ENCODE measurements around the gene AKNAD1. TPM values are rescaled to one million over a fixed set of nuclear protein-coding genes. Genes with fewer than 3 reads are reported as not detected.

The AKNAD1 gene
- total and polyA plus RNA-seq, 3 experiments from 2014 or later = not detected

GRCh38 chr1:108860190-108860907 lies 3.5 kb upstream of the AKNAD1 start:
- Histone ChIP-seq H3K4me1 (ENCODE audit: insufficient read depth, low read length) (no peaks in the 10 kb centered on the region), H3K9me3 (ENCODE audit: low read length) (no peaks in the 10 kb centered on the region), H3K27me3 (ENCODE audit: insufficient read depth, low read length, poor library complexity, severe bottlenecking) (no peaks in the 10 kb centered on the region), H3K36me3 (ENCODE audit: insufficient read depth, low read length) (no peaks in the 10 kb centered on the region), H3K4me3 (ENCODE audit: low read length) (no peak overlapping the region), H3K27ac (ENCODE audit: low read depth, low read length) (no peak overlapping the region)
- Mint-ChIP-seq H3K27ac (no peak overlapping the region), H3K36me3 (no peaks in the 10 kb centered on the region), H3K4me3 (no peak overlapping the region), H3K27me3 (peaks cover 7 to 35% of the 10 kb centered on the region in 2 donors), H3K4me1 (no peaks in the 10 kb centered on the region), H3K9me3 (no peaks in the 10 kb centered on the region)
- DNase-seq = no peak
- ChIA-PET POLR2A (no interaction called here), CTCF (no interaction called here)

- H3K27ac ChIP-seq (ENCODE audit: low read depth, low read length) = no peak overlapping the region
- Mint-ChIP-seq H3K4me3 (no peak overlapping the region), H3K4me1 (no peaks in the 10 kb centered on the region), H3K9me3 (no peaks in the 10 kb centered on the region), H3K27me3 (peaks cover 16 to 35% of the 10 kb centered on the region in 2 donors), H3K27ac (no peak overlapping the region), H3K36me3 (no peaks in the 10 kb centered on the region)
- no peaks in the 10 kb centered on the region for H3K27me3 ChIP-seq (ENCODE audit: insufficient read depth, low read length, poor library complexity, severe bottlenecking)
- ChIA-PET CTCF (no interaction called here), POLR2A (no interaction called here)
- no peak for DNase-seq
- no peaks in the 10 kb centered on the region for H3K4me1 ChIP-seq (ENCODE audit: insufficient read depth, low read length)
- H3K36me3 ChIP-seq (ENCODE audit: insufficient read depth, low read length) = no peaks in the 10 kb centered on the region
- no peak overlapping the region for H3K4me3 ChIP-seq (ENCODE audit: low read length)
- H3K9me3 ChIP-seq (ENCODE audit: low read length) = no peaks in the 10 kb centered on the region
These were observed 1.5 kb upstream of the AKNAD1 start for GRCh38 chr1:108858230-108858950.

GRCh38 chr1:108854221-108855019 lies 2.5 kb downstream of the AKNAD1 start:
- H3K27ac ChIP-seq (ENCODE audit: low read depth, low read length) = no peak overlapping the region
- no peaks in the 10 kb centered on the region for H3K9me3 Mint-ChIP-seq
- no peaks in the 10 kb centered on the region for H3K36me3 ChIP-seq (ENCODE audit: insufficient read depth, low read length)
- ChIA-PET CTCF (interaction anchor here (0.7 kb wide), 1 partner anchor 162 kb away, joined by 3 read pairs; the partner anchor contains the start of gene PRPF38B), POLR2A (no interaction called here)
- H3K4me1 Mint-ChIP-seq = peaks cover 6 to 9% (median 6%) of the 10 kb centered on the region in 3 donors
- no peak overlapping the region for H3K27ac Mint-ChIP-seq
- peaks cover 5% of the 10 kb centered on the region for H3K27me3 ChIP-seq (ENCODE audit: insufficient read depth, low read length, poor library complexity, severe bottlenecking)
- H3K27me3 Mint-ChIP-seq = peaks cover 20 to 27% of the 10 kb centered on the region in 2 donors
- H3K4me3 ChIP-seq (ENCODE audit: low read length) = no peak overlapping the region
- H3K36me3 Mint-ChIP-seq = no peaks in the 10 kb centered on the region
- H3K4me1 ChIP-seq (ENCODE audit: insufficient read depth, low read length) = no peaks in the 10 kb centered on the region
- H3K4me3 Mint-ChIP-seq = no peak overlapping the region
- DNase-seq = no peak
- H3K9me3 ChIP-seq (ENCODE audit: low read length) = no peaks in the 10 kb centered on the region

GRCh38 chr1:108852221-108852975 lies 4.5 kb downstream of the AKNAD1 start:
- Histone ChIP-seq H3K27ac (ENCODE audit: low read depth, low read length) (no peak overlapping the region), H3K36me3 (ENCODE audit: insufficient read depth, low read length) (no peaks in the 10 kb centered on the region), H3K4me1 (ENCODE audit: insufficient read depth, low read length) (no peaks in the 10 kb centered on the region), H3K4me3 (ENCODE audit: low read length) (no peak overlapping the region), H3K9me3 (ENCODE audit: low read length) (no peaks in the 10 kb centered on the region), H3K27me3 (ENCODE audit: insufficient read depth, low read length, poor library complexity, severe bottlenecking) (peaks cover 5% of the 10 kb centered on the region)
- no peak overlapping the region for H3K27ac Mint-ChIP-seq
- POLR2A ChIA-PET = no interaction called here
- CTCF ChIA-PET = no interaction called here
- no peak overlapping the region for H3K4me3 Mint-ChIP-seq
- peaks cover 6 to 9% (median 6%) of the 10 kb centered on the region in 3 donors for H3K4me1 Mint-ChIP-seq
- no peaks in the 10 kb centered on the region for H3K36me3 Mint-ChIP-seq
- H3K27me3 Mint-ChIP-seq = peaks cover 20 to 22% of the 10 kb centered on the region in 2 donors
- DNase-seq = no peak
- no peaks in the 10 kb centered on the region for H3K9me3 Mint-ChIP-seq

- Mint-ChIP-seq H3K4me1 (peaks cover 6 to 9% (median 6%) of the 10 kb centered on the region in 3 donors), H3K27me3 (peaks cover 17 to 20% of the 10 kb centered on the region in 2 donors), H3K4me3 (no peak overlapping the region), H3K27ac (no peak overlapping the region), H3K9me3 (no peaks in the 10 kb centered on the region), H3K36me3 (no peaks in the 10 kb centered on the region)
- Histone ChIP-seq H3K36me3 (ENCODE audit: insufficient read depth, low read length) (no peaks in the 10 kb centered on the region), H3K4me1 (ENCODE audit: insufficient read depth, low read length) (no peaks in the 10 kb centered on the region), H3K9me3 (ENCODE audit: low read length) (no peaks in the 10 kb centered on the region), H3K4me3 (ENCODE audit: low read length) (no peak overlapping the region), H3K27ac (ENCODE audit: low read depth, low read length) (no peak overlapping the region), H3K27me3 (ENCODE audit: insufficient read depth, low read length, poor library complexity, severe bottlenecking) (peaks cover 5% of the 10 kb centered on the region)
- ChIA-PET CTCF (no interaction called here), POLR2A (no interaction called here)
- DNase-seq = no peak
These were observed 5.3 kb downstream of the AKNAD1 start for GRCh38 chr1:108851567-108851966.

GRCh38 chr1:108850929-108851328 lies 6.0 kb downstream of the AKNAD1 start:
- POLR2A ChIA-PET = no interaction called here
- H3K4me1 Mint-ChIP-seq = peaks cover 6 to 9% (median 6%) of the 10 kb centered on the region in 3 donors
- Histone ChIP-seq H3K4me3 (ENCODE audit: low read length) (no peak overlapping the region), H3K27ac (ENCODE audit: low read depth, low read length) (no peak overlapping the region), H3K27me3 (ENCODE audit: insufficient read depth, low read length, poor library complexity, severe bottlenecking) (peaks cover 5% of the 10 kb centered on the region), H3K9me3 (ENCODE audit: low read length) (no peaks in the 10 kb centered on the region), H3K4me1 (ENCODE audit: insufficient read depth, low read length) (no peaks in the 10 kb centered on the region), H3K36me3 (ENCODE audit: insufficient read depth, low read length) (no peaks in the 10 kb centered on the region)
- no peaks in the 10 kb centered on the region for H3K9me3 Mint-ChIP-seq
- no peak for DNase-seq
- H3K27ac Mint-ChIP-seq = no peak overlapping the region
- no peak overlapping the region for H3K4me3 Mint-ChIP-seq
- no peaks in the 10 kb centered on the region for H3K36me3 Mint-ChIP-seq
- H3K27me3 Mint-ChIP-seq = peaks cover 14 to 15% of the 10 kb centered on the region in 2 donors
- CTCF ChIA-PET = no interaction called here

GRCh38 chr1:108848806-108849205 lies 8.1 kb downstream of the AKNAD1 start:
- ChIA-PET CTCF (no interaction called here), POLR2A (no interaction called here)
- no peak for DNase-seq
- Mint-ChIP-seq H3K4me3 (no peak overlapping the region), H3K9me3 (no peaks in the 10 kb centered on the region), H3K4me1 (peaks cover 6 to 9% (median 6%) of the 10 kb centered on the region in 3 donors), H3K27ac (no peak overlapping the region), H3K36me3 (no peaks in the 10 kb centered on the region), H3K27me3 (peaks cover 7 to 9% of the 10 kb centered on the region in 2 donors)
- no peaks in the 10 kb centered on the region for H3K9me3 ChIP-seq (ENCODE audit: low read length)
- no peak overlapping the region for H3K27ac ChIP-seq (ENCODE audit: low read depth, low read length)
- H3K27me3 ChIP-seq (ENCODE audit: insufficient read depth, low read length, poor library complexity, severe bottlenecking) = peaks cover 5% of the 10 kb centered on the region
- H3K36me3 ChIP-seq (ENCODE audit: insufficient read depth, low read length) = no peaks in the 10 kb centered on the region
- H3K4me3 ChIP-seq (ENCODE audit: low read length) = no peak overlapping the region
- no peaks in the 10 kb centered on the region for H3K4me1 ChIP-seq (ENCODE audit: insufficient read depth, low read length)
